ENCODE data around the gene MICB.

DNA sequence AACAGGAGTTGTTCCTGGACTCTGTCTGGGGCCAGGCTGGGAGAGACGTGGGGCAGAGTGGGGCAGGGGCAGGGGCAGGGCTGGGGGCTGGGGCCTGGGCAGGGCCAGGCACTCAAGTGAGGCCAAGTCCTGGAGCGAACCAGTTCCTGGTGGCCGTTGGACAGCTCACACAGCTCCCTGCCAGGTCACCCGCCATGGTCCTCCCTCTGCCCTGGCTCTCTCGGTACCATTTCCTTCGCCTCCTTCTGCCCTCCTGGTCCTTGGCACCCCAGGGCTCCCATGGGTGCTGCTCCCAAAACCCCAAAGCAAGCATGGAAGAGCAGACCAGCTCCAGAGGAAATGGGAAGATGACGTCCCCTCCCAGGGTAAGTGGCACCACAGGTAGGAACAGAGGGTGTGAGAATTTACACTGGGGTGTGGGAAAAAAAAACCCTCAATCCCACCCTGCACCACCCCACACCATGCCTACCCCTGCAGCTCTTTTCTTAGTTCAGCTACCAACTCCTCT, 30.9 kb downstream of the MICB start, which contains the start of gene MCCD1:
- TF ChIP-seq EP300 (IDR thresholded peaks at IDR 0.05; ENCODE audit: low read length) (no peak), POLR2AphosphoS2 (IDR thresholded peaks at IDR 0.05; ENCODE audit: low read length) (no peak; the same call in 1 of the 2 replicates), FOXK2 (conservative IDR thresholded peaks at IDR 0.05 in 1 of 2, IDR thresholded peaks at IDR 0.05 in 1 of 2; ENCODE audit: low read depth in 2 of 2) (no peak), CTCF (IDR thresholded peaks at IDR 0.05 in 2 of 3, conservative IDR thresholded peaks at IDR 0.05 in 1 of 3; ENCODE audit: insufficient read depth in 2 of 3, low read depth in 1 of 3, low read length in 3 of 3) (no peak), MIER1 (IDR thresholded peaks at IDR 0.05; ENCODE audit: low read depth) (no peak), DPF2 (IDR thresholded peaks at IDR 0.05) (no peak), TEAD4 (IDR thresholded peaks at IDR 0.05; ENCODE audit: low read length) (no peak), TEAD4 (CRISPR knock-in tag; IDR thresholded peaks at IDR 0.05; ENCODE audit: borderline replicate concordance) (no peak), SIRT6 (IDR thresholded peaks at IDR 0.05; ENCODE audit: low read depth, low read length) (no peak), HNRNPL (IDR thresholded peaks at IDR 0.05; ENCODE audit: low read depth, low read length) (no peak), USF2 (CRISPR knock-in tag; IDR thresholded peaks at IDR 0.05) (no peak), RAD21 (CRISPR knock-in tag; conservative IDR thresholded peaks at IDR 0.05 in 1 of 2, IDR thresholded peaks at IDR 0.05 in 1 of 2) (no peak)
- TF ChIP-seq, protein P1, sequence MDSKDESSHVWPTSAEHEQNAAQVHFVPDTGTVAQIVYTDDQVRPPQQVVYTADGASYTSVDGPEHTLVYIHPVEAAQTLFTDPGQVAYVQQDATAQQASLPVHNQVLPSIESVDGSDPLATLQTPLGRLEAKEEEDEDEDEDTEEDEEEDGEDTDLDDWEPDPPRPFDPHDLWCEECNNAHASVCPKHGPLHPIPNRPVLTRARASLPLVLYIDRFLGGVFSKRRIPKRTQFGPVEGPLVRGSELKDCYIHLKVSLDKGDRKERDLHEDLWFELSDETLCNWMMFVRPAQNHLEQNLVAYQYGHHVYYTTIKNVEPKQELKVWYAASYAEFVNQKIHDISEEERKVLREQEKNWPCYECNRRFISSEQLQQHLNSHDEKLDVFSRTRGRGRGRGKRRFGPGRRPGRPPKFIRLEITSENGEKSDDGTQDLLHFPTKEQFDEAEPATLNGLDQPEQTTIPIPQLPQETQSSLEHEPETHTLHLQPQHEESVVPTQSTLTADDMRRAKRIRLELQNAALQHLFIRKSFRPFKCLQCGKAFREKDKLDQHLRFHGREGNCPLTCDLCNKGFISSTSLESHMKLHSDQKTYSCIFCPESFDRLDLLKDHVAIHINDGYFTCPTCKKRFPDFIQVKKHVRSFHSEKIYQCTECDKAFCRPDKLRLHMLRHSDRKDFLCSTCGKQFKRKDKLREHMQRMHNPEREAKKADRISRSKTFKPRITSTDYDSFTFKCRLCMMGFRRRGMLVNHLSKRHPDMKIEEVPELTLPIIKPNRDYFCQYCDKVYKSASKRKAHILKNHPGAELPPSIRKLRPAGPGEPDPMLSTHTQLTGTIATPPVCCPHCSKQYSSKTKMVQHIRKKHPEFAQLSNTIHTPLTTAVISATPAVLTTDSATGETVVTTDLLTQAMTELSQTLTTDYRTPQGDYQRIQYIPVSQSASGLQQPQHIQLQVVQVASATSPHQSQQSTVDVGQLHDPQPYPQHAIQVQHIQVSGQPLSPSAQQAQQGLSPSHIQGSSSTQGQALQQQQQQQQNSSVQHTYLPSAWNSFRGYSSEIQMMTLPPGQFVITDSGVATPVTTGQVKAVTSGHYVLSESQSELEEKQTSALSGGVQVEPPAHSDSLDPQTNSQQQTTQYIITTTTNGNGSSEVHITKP (IDR thresholded peaks at IDR 0.05; ENCODE audit: partially characterized antibody), result no peak
- TF ChIP-seq, protein P2, sequence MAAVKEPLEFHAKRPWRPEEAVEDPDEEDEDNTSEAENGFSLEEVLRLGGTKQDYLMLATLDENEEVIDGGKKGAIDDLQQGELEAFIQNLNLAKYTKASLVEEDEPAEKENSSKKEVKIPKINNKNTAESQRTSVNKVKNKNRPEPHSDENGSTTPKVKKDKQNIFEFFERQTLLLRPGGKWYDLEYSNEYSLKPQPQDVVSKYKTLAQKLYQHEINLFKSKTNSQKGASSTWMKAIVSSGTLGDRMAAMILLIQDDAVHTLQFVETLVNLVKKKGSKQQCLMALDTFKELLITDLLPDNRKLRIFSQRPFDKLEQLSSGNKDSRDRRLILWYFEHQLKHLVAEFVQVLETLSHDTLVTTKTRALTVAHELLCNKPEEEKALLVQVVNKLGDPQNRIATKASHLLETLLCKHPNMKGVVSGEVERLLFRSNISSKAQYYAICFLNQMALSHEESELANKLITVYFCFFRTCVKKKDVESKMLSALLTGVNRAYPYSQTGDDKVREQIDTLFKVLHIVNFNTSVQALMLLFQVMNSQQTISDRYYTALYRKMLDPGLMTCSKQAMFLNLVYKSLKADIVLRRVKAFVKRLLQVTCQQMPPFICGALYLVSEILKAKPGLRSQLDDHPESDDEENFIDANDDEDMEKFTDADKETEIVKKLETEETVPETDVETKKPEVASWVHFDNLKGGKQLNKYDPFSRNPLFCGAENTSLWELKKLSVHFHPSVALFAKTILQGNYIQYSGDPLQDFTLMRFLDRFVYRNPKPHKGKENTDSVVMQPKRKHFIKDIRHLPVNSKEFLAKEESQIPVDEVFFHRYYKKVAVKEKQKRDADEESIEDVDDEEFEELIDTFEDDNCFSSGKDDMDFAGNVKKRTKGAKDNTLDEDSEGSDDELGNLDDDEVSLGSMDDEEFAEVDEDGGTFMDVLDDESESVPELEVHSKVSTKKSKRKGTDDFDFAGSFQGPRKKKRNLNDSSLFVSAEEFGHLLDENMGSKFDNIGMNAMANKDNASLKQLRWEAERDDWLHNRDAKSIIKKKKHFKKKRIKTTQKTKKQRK (IDR thresholded peaks at IDR 0.05; ENCODE audit: borderline replicate concordance, low read depth, low read length), result no peak
- TF ChIP-seq, protein P3, sequence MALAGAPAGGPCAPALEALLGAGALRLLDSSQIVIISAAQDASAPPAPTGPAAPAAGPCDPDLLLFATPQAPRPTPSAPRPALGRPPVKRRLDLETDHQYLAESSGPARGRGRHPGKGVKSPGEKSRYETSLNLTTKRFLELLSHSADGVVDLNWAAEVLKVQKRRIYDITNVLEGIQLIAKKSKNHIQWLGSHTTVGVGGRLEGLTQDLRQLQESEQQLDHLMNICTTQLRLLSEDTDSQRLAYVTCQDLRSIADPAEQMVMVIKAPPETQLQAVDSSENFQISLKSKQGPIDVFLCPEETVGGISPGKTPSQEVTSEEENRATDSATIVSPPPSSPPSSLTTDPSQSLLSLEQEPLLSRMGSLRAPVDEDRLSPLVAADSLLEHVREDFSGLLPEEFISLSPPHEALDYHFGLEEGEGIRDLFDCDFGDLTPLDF (CRISPR knock-in tag; IDR thresholded peaks at IDR 0.05), result no peak

Data from K562 (cell line).